HG02938 (cell line): ENCODE data around the gene AKT3.

Source experiments
- ATAC-seq: cut with Tn5 transposase; IDR thresholded peaks from one replicate; pipeline ENCODE4 v1.9.1; 2021; ENCODE audit warnings: mild to moderate bottlenecking, moderate library complexity; ENCODE audit not compliant: unreplicated experiment

AKT3 gene

DNA sequence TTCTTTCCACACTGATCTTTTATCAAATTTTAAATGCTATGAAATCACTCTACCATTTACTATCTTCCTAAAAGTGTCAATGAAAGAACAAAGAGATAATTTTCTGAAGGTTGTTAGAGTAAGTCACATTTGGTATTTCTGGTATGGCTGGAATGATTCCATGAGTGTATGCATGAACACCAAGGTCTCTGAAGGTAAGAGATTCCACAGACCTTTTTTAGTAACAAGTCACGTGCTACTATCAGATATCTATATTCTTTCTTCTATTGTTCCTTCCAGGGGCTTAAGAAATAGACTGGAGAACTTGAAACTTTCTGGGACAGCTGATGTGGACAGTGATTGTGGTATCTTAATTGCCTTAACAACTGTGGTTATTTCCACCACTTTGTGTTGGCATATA lies 329.2 kb downstream of the AKT3 start:
- no peak for ATAC-seq

- no peak for ATAC-seq
Observed at GRCh38 chr1:243514927-243515326, 335.1 kb downstream of the AKT3 start.

DNA sequence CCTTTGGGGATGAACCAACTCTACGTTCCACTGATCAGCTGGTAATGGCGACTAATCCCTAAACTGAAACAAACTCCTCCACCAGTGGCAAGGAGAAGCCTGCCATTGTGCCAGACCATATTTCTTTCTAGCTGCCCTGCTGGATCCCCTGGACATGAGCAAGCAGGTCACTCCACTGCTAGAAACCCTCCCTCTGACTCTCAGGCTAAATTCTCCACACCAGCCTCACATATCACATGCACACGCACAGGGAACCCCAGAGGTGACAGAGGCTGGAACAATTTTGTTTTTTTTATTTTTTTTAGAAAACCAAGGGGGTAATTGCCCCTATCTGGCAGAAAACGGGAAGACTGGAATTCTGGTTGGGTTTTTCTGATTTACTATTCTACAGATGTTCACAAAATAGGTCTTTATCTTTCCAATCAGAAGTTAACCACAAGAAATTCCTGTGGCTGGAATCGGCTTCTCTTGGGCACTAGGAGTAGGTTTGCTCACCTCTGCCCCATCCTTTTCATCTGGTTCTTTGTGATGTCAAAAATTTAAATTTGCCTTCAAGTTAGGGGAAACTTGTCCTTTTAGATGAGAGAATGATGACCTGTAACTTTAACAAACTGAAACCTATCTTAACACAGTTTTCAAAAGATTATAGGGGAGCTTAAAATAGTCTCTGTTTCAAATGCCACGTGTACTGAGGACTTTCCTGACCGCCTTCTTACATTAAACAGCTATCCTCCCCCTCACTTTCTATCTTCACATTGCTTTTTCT lies 336.1 kb downstream of the AKT3 start:
- ATAC-seq: peak; percentile 60

- ATAC-seq: no peak
Observed at GRCh38 chr1:243510928-243511327, 339.1 kb downstream of the AKT3 start.

GRCh38 chr1:243508943-243509342 lies 341.1 kb downstream of the AKT3 start:
- ATAC-seq: no peak

DNA sequence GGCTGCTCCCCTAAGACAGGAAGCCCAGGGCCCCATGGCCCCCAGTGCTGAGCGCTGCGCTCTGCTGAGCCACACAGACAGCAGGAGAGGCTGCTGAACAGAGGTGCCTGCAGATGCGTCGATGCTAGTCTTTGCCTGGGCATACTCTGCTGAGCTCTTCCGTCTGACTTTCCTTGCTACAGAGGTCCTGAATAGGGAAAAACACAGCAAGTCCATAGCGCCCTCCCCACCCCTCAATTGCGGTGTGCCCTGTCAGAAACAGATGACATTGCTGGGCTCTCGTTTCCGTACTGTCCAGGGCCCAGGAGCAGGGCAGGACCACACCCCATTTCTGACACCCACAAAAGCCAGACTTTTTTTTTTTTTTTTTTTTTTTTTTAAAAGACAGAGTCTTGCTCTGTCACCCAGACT lies 341.7 kb downstream of the AKT3 start:
- peak; percentile 42 for ATAC-seq

GRCh38 chr1:243507672-243508302 lies 342.3 kb downstream of the AKT3 start:
- ATAC-seq: peak; percentile 4

GRCh38 chr1:243507001-243507671 lies 342.9 kb downstream of the AKT3 start:
- no peak for ATAC-seq

DNA sequence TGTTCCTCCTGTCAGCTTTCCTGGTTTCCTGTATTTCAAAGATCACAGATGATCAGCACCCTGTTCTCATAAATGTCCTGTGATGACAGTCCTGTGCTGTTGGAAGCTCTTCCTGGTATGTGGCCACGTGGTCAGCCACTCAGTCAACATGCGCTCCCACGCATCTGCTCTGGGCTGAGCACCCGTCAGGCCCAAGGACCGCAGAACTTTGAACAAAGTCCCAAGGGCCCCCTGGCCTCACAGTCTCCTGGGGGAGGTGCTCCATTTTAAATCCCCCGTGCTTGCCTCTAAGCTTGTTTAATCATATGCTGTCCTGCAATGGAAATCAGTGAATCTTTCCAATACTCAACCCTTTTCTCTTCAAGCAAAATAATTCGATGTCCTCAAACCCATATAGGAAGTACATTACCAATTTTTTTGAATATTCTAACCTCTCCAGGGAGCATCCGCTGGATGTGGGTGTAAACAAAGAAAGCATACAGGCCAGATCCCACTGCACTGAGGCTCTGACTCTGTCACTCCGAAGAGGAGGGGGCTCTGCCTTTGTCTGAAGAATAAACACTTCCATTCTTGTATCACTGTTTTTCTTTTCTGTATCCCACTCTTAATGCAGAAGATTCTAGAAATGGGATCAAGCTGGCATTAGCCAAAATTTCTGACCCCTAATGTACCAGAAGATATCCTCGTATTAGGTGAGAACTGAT lies 343.9 kb downstream of the AKT3 start:
- ATAC-seq: peak; percentile 48

DNA sequence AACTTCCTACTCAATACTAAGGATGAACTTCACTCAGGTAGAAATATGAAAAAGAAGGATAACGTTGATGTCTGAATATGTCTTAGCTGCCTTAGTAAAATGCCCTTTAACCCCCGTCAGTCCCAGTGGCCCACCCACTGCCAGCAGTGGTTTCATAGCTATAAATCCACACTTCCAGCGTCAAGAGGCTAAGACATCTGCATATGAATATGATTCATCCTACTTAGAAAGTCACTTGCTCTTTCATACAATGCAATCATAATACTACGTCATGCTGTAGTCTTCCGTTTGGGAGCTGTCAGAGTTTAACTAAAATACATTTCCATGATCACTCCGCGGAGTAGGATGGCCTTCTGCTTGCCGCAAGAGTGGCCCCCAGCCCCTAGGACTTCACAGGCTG lies 346.9 kb downstream of the AKT3 start:
- no peak for ATAC-seq

GRCh38 chr1:243501002-243501401 lies 349.0 kb downstream of the AKT3 start:
- no peak for ATAC-seq

DNA sequence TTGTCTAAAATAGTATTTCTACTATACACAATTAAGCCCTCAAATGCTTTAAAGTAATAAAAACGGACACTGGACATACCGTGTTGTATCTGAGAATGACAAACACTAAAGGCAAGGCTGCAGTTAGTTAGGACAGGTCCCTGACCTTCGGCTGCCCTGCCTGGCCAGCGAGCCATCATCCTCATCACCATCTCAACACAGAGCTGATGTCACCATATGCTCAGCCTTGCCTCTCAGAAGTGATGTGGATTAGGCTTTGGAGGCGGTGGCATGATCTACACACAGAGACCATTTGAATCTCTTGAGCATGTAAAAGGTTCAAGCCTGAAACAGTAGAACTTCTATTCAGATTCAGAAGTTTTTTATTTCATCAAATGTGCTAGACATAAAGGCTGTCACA lies 349.5 kb downstream of the AKT3 start:
- ATAC-seq: no peak

DNA sequence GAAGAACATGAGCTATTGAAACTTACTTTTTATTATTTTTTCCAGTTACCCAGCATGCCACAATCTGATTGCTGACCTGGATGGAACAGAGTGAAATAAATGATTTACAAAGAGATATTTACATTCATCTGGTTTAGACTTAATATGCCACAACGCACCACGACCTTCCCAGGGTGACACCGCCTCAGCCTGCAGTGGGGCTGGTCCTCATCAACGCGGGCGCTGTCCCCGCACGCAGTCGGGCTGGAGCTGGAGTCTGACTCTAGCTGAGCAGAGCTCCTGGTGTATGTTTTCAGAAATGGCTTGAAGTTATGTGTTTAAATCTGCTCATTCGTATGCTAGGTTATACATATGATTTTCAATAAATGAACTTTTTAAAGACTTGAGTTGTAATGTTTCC lies 350.3 kb downstream of the AKT3 start:
- no peak for ATAC-seq

DNA sequence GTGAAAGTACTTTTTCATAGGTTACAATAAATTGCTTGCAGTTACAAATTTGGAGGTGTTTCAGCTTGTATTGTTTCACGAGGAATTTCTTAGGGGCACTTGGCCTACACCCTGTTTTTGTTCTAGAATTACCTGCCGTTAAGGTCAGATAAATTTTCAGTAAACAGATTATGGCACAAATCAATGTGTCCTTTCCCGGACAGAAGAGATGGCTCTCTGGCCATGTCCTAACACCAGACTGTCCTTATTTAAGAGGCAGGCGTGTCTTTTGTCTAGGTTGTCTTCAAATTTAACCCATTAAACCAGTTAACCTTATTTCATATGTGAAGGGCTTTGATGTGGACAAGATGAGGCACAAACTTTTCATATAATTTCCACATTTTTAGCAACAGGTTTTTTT lies 350.8 kb downstream of the AKT3 start:
- ATAC-seq: no peak

DNA sequence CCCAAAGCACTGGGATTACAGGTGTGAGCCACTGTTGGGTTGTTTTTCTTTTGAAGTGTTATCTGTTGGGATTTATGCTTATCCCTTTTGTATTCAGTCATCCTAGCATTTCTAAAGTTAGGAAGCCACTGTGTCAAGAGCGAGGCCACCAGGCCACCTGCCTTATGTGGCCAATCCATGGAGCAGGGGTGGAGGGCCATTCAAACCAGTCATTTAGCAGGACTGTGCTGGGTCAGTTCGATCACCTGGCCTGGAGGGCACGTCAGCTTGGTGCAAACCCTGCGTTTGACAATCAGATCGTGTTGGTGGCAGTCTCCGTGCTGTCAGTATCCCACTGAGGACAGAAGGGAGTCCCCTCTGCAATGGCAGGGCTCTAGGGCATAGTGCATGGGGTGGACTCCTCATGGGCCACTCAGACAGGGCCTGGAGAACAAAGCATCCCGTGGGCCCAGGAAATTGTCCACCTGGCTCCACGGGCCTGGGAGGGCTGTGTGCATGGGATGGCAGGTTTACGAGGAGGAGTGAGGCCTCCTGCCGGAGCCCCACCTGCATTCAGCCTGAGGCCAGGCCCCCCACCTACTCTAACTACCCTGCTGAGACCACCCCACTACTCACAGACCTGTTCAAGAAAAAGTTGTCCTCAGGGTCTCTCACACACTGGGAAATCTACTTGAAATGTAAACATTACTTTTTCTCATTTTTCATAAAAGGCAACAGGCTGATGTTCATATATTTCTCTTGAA lies 351.9 kb downstream of the AKT3 start:
- ATAC-seq: no peak

DNA sequence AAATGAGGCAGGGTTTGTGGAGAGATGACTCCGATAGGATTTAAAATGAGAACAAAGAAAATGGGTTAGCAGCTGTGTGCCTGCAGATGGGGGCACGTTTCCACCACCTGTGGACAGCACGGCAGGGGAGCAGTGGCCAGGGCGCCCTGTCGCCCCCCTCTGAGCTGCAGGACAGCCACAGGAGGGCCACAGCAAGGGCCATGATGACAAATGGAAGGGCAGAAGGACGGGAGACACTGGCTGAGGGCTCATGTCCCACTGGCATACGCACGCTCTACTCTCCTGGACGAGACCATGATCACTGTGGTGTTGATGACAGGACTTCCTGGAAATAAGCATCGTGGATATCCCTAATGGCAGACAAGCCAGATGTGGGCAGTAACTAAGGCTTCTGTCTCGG lies 353.2 kb downstream of the AKT3 start:
- ATAC-seq: no peak

DNA sequence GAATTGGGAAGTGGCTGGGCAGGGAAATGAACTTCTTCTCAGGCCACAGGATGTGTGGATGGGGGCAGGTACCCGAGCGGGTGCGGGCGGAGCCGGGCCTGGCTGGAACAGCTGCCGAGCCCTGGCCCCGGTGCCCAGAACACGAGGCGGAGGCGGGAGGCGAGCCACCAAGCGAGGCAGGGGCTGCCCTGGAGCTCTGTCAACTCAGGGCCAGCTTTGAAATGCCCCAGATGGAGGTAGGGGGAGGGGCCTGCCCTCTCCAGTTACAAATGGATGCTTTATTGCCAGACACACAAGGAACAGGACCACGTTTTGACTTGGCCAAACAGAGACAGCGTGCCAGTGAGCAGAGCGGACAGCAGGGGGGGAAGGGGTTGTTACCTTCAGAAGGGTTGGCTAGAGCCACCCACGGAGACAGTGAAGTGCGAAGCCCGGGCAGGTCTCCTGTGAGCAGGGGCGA lies 353.8 kb downstream of the AKT3 start:
- no peak for ATAC-seq

DNA sequence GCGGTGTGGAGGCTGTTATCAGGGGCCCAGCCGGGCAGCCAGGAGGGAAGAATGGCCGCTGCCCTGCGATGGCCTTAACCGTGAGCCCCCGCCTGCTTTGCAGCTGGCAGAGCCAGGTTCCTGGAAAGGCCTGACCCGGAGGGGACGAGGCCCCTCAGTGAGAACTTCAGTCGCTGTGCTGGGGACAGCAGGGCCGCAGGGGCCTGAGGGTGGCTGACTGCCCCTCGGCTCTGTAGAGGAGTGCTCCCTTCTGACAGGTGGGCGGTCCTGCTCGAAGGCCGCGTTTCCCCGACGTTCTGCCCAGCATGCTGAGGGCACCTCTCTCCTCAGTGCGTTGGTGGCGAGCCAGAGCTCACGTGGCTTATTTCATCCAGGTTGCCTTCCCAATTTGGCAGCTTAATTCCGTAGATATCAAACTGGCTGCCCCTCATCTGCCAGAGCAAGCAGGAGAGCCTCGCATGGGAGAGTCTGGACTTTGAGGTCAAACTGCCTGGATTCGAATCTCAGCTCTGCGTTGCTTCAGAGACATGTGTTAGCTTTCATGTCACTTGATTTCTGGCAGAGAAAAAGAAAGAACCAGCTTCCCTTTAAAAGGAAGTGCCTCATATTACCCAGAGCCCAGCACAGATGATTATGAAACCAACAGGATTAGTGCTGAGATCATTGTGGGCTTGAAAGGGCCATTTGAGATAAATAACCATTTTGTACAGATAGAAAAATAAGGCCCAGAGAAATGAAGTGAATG lies 354.4 kb downstream of the AKT3 start:
- ATAC-seq: no peak

DNA sequence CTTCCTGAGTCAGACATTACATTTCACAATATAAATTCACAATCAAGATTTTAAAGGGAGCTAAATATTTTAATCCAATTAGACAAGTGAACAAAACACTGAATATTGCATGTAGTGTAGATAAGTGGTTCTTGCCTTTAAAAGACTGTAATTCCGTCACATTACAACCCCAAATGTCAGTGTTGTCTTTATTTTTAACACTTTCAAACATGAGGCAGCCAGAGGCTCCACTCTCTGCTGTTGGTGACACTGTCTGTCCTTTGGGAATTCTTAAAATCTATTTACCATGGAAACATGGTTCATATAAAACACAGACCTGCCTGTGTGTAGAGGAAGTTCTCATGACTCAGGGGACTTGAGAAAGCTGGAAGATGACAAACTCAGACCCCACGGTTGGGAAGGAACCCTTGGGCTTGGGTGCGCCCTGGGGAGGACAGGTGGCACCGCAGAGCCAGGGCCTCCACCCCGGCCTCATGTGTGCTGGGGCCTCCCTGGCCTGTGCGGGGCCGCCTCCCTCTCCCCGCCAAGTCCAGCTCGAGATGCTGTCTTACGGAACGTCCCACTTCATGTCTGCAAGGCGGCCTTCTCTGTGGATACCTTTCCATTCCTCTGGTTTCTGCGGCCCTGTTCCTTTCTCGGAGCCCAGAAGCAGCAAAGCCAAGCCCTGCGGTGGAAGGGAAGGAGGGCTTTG lies 355.2 kb downstream of the AKT3 start:
- no peak for ATAC-seq
